HepG2 (cell line): ENCODE measurements around the gene IQGAP2. TPM values are rescaled to one million over a fixed set of nuclear protein-coding genes. Genes with fewer than 3 reads are reported as not detected.

Source experiments
- ATAC-seq: fragments of 200-7000 bp; cut with Tn5 transposase; 3 replicates; pipeline ENCODE4 v1.9.1; 2020; ENCODE audit warnings: mild to moderate bottlenecking, moderate library complexity
- BruUV-seq: library from RNA; stranded (reverse); fragments of 400-500 nt; replicated peaks from 2 replicates; lab custom pipeline; 2021; lab: Mats Ljungman, UMichigan
- CTCF ChIA-PET: fragments of 300-600 bp; formaldehyde crosslinking; extraction: SDS; loops from one replicate; lab custom pipeline; 2021; ENCODE audit warnings: low total read pairs, inconsistent platforms, low intra/inter-chr PET ratio; lab: Yijun Ruan, JAX
- POLR2A ChIA-PET: fragments of 350-600 bp; sonication (Branson Sonifier 250); formaldehyde crosslinking; loops from one replicate; lab custom pipeline; 2020; ENCODE audit warnings: antibody characterized with exemption, inconsistent platforms; lab: Yijun Ruan, JAX
- DNase-seq: peaks from one replicate; pipeline ENCODE4 v3.0.0-alpha.2; 2015; ENCODE audit warnings: low spot score
- FAIRE-seq: peaks from 3 replicates; lab custom pipeline; 2011; peaks lifted over from hg19 to GRCh38; lab: Jason Lieb, UNC
- H2AFZ ChIP-seq: one replicate; pipeline ENCODE4 v1.6.1; 2011; ENCODE audit warnings: low read length, inconsistent platforms
- H3K27ac ChIP-seq: fragments of 300-600 bp; 3 replicates; pipeline ENCODE4 v1.8.0; 2011; ENCODE audit warnings: mixed run types, mild to moderate bottlenecking, mixed read lengths, low read length, inconsistent platforms; ENCODE audit not compliant: insufficient read depth; ENCODE audit errors: extremely low read length
- H3K27me3 ChIP-seq, 2 experiments: fragments of 200-600 bp in 1 of 2; 2 replicates in 1 of 2; 3 replicates in 1 of 2; pipeline versions ENCODE4 v1.6.0 to v1.8.0; 2011; ENCODE audit warnings: low read length in 2 of 2, mild to moderate bottlenecking in 2 of 2, moderate library complexity in 2 of 2, inconsistent platforms in 1 of 2; ENCODE audit not compliant: insufficient read depth in 2 of 2, control insufficient read depth in 1 of 2
- H3K36me3 ChIP-seq, 2 experiments: fragments of 200-600 bp in 1 of 2; replicated peaks in 1 of 2; 2 replicates in 1 of 2; 3 replicates in 1 of 2; pipeline versions ENCODE4 v1.5.1 to v1.8.0; 2011; ENCODE audit warnings: low read length in 2 of 2, inconsistent platforms in 1 of 2; ENCODE audit not compliant: insufficient read depth in 2 of 2, control insufficient read depth in 1 of 2
- H3K4me1 ChIP-seq: 2 replicates; pipeline ENCODE4 v1.5.1; 2012; ENCODE audit warnings: low read length, inconsistent platforms; ENCODE audit not compliant: insufficient read depth
- H3K4me2 ChIP-seq: 2 replicates; pipeline ENCODE4 v1.6.0; 2011; ENCODE audit warnings: low read depth, low read length, inconsistent platforms
- H3K4me3 ChIP-seq, 3 experiments: fragments of 200-600 bp in 1 of 3; sonication (generic), shearing (Covaris generic) in 1 of 3; replicated peaks in 1 of 3; 2 replicates each; pipeline ENCODE4 v1.5.1; 2011 to 2016; ENCODE audit warnings: low read length in 3 of 3, inconsistent platforms in 2 of 3, low read depth in 2 of 3, mild to moderate bottlenecking in 2 of 3, control low read depth in 1 of 3, mixed read lengths in 1 of 3; ENCODE audit not compliant: insufficient read depth in 1 of 3
- H3K79me2 ChIP-seq: one replicate; pipeline ENCODE4 v1.6.1; 2011; ENCODE audit warnings: low read length, inconsistent platforms; ENCODE audit not compliant: insufficient read depth
- H3K9ac ChIP-seq: 2 replicates; pipeline ENCODE4 v1.6.0; 2011; ENCODE audit warnings: mild to moderate bottlenecking, low read depth, low read length, inconsistent platforms; ENCODE audit not compliant: insufficient read depth
- H3K9me3 ChIP-seq: 2 replicates; pipeline ENCODE4 v1.5.1; 2012; ENCODE audit warnings: mild to moderate bottlenecking, low read length
- H4K20me1 ChIP-seq: 2 replicates; pipeline ENCODE4 v1.6.0; 2011; ENCODE audit warnings: inconsistent platforms, mild to moderate bottlenecking, low read length, moderate library complexity; ENCODE audit not compliant: insufficient read depth
- ASH2L ChIP-seq: fragments of 300-600, 200-600 bp; sonication (generic); IDR thresholded peaks from 2 replicates; pipeline ENCODE4 v1.7.0; 2017; ENCODE audit warnings: low read depth, mild to moderate bottlenecking, moderate library complexity, mixed read lengths, low read length; ENCODE audit not compliant: insufficient read length
- BORCS8-MEF2B ChIP-seq: sonication (generic); formaldehyde crosslinking; IDR thresholded peaks from 2 replicates; pipeline ENCODE4 v1.8.0; 2022; ENCODE audit warnings: mild to moderate bottlenecking, missing genetic modification reagents
- FIP1L1 ChIP-seq: fragments of 200-400 bp; formaldehyde crosslinking; IDR thresholded peaks from 2 replicates; pipeline ENCODE4 v1.6.1; 2018; ENCODE audit warnings: low read depth, mild to moderate bottlenecking, low read length, moderate library complexity, borderline replicate concordance; ENCODE audit not compliant: insufficient read depth
- GMEB2 ChIP-seq: IDR thresholded peaks from 2 replicates; pipeline ENCODE4 v1.6.1; 2016; ENCODE audit warnings: missing biosample characterization, missing genetic modification reagents, low read depth
- KDM2A ChIP-seq: sonication (generic); formaldehyde crosslinking; IDR thresholded peaks from 2 replicates; pipeline ENCODE4 v1.4.0; 2020; ENCODE audit warnings: low read depth, missing genetic modification reagents, borderline replicate concordance
- KMT2B ChIP-seq: IDR thresholded peaks from 2 replicates; pipeline ENCODE4 v1.6.1; 2016; ENCODE audit warnings: missing genetic modification reagents, missing compliant biosample characterization
- NFKBIZ ChIP-seq: IDR thresholded peaks from 2 replicates; pipeline ENCODE4 v1.6.1; 2018; ENCODE audit warnings: missing genetic modification reagents, missing compliant biosample characterization
- NKX3-1 ChIP-seq: sonication (generic); formaldehyde crosslinking; IDR thresholded peaks from 2 replicates; pipeline ENCODE4 v1.5.0; 2020; ENCODE audit warnings: missing genetic modification reagents
- RARA ChIP-seq: IDR thresholded peaks from 2 replicates; pipeline ENCODE4 v1.6.1; 2016; ENCODE audit warnings: missing genetic modification reagents, missing compliant biosample characterization
- TMF1 ChIP-seq: sonication (generic); formaldehyde crosslinking; IDR thresholded peaks from 2 replicates; pipeline ENCODE4 v1.8.1; 2022; ENCODE audit warnings: low read depth, missing genetic modification reagents
- ZNF138 ChIP-seq: sonication (generic); formaldehyde crosslinking; IDR thresholded peaks from 2 replicates; pipeline ENCODE4 v1.5.0; 2020; ENCODE audit warnings: mild to moderate bottlenecking, low read depth, missing genetic modification reagents
- ZNF142 ChIP-seq: sonication (generic); formaldehyde crosslinking; IDR thresholded peaks from 2 replicates; pipeline ENCODE4 v1.4.0; 2020; ENCODE audit warnings: missing genetic modification reagents
- ZNF746 ChIP-seq: sonication (generic); formaldehyde crosslinking; IDR thresholded peaks from 2 replicates; pipeline ENCODE4 v1.8.0; 2022; ENCODE audit warnings: mild to moderate bottlenecking, missing genetic modification reagents
- ZNF841 ChIP-seq: sonication (generic); formaldehyde crosslinking; IDR thresholded peaks from 2 replicates; pipeline ENCODE4 v1.8.1; 2023; ENCODE audit warnings: missing genetic modification reagents, borderline replicate concordance
- ZNF883 ChIP-seq: sonication (generic); formaldehyde crosslinking; IDR thresholded peaks from 2 replicates; pipeline ENCODE4 v1.5.1; 2020; ENCODE audit warnings: mild to moderate bottlenecking, missing genetic modification reagents; ENCODE audit errors: not compliant biosample characterization
- WGBS: methylation state at CpG from one replicate; pipeline ENCODE4 v1.1.6; 2017; ENCODE audit warnings: low lambda C conversion rate; 5-methylcytosine and 5-hydroxymethylcytosine counted together
- in situ Hi-C: cut with HindIII; loops from 2 replicates; pipeline ENCODE4 v1.10.0; 2017; ENCODE audit warnings: low pct_unique_long_range_greater_than_20kb; ENCODE audit not compliant: extremely low pct_ligation_motif_present
- intact Hi-C: fragments of 100-400 bp; cut with micrococcal nuclease; formaldehyde crosslinking; loops from one replicate; pipeline ENCODE4 v1.10.0; 2022; ENCODE audit not compliant: unreplicated experiment
- polyA plus RNA-seq, 8 experiments: library from polyadenylated mRNA; depleted of rRNA in 3 of 8; stranded (reverse) in 7 of 8; unstranded in 1 of 8; fragments of >200 nt; fragmentation: Illumina TruSeq in 4 of 8; extraction: Trizol in 4 of 8; gene quantifications; 2 replicates each; pipeline versions ENCODE4 v1.2.1 to v1.2.3, GENCODE V29; 2011 to 2016; ENCODE audit warnings: low read depth in 4 of 8, missing spikeins in 1 of 8, mixed read lengths in 1 of 8; ENCODE audit not compliant: insufficient read depth in 1 of 8
- total RNA-seq, 5 experiments: library from RNA; depleted of rRNA; stranded (reverse); fragments of >200 nt; fragmentation: Illumina TruSeq; extraction: Trizol; gene quantifications; 2 replicates each; pipeline ENCODE4 v1.2.3, GENCODE V29; 2016; ENCODE audit warnings: low read depth in 1 of 5

The IQGAP2 gene
- total and polyA plus RNA-seq, 2 of the 13 experiments (the other 11 are each of a cell fraction or from before 2014, with no cell fraction given) = 35.2 to 83.3 TPM

- Histone ChIP-seq H3K4me1 (peaks cover 18% of the 10 kb centered on the region), H2AFZ (no peak overlapping the region), H3K36me3 (0 out of 5 replicates have a peak, but pooled peaks cover 0 to 4% of the 10 kb centered on the region in 2 experiments), H3K9ac (no peak overlapping the region), H3K27ac (no peak overlapping the region), H3K4me3 (no peak overlapping the region), H3K4me2 (no peak overlapping the region), H3K9me3 (no peaks in the 10 kb centered on the region), H3K79me2 (no peaks in the 10 kb centered on the region), H3K27me3 (no peaks in the 10 kb centered on the region), H4K20me1 (no peaks in the 10 kb centered on the region)
- in situ Hi-C loops (no loop called here), intact Hi-C loops (no loop called here)
- ChIA-PET CTCF (no interaction called here), POLR2A (no interaction called here)
- WGBS = 77% methylated on average over 6 of the region's 6 CpGs
- no peak for TF ChIP-seq KMT2B (CRISPR knock-in tag)
- no peak for TF ChIP-seq ZNF841 (CRISPR knock-in tag)
- TF ChIP-seq NKX3-1 (CRISPR knock-in tag) = no peak
- no peak for TF ChIP-seq BORCS8-MEF2B (CRISPR knock-in tag)
- no peak for TF ChIP-seq ZNF883
- TF ChIP-seq KDM2A (CRISPR knock-in tag) = no peak
- no peak for TF ChIP-seq GMEB2 (CRISPR knock-in tag)
- no peak for TF ChIP-seq FIP1L1
- TF ChIP-seq TMF1 (CRISPR knock-in tag) = no peak
- TF ChIP-seq ASH2L = no peak
- TF ChIP-seq ZNF142 (CRISPR knock-in tag) = no peak
- no peak for TF ChIP-seq ZNF746 (CRISPR knock-in tag)
- TF ChIP-seq ZNF138 = no peak
- no peak for TF ChIP-seq RARA (CRISPR knock-in tag)
- TF ChIP-seq NFKBIZ = no peak
- DNase-seq (no peak), ATAC-seq (no peak), FAIRE-seq (no peak)
- BruUV-seq = no TSS peak
Measured at GRCh38 chr5:76736679-76737556, 333.8 kb downstream of the IQGAP2 start.
